Measurements from ENCODE around the gene BCKDHA.
"Not testable (repeated sequence)": the region's sequence is repeated elsewhere in the genome, so short reads cannot be mapped to it uniquely, and the experiment has no call there.

The BCKDHA gene

DNA sequence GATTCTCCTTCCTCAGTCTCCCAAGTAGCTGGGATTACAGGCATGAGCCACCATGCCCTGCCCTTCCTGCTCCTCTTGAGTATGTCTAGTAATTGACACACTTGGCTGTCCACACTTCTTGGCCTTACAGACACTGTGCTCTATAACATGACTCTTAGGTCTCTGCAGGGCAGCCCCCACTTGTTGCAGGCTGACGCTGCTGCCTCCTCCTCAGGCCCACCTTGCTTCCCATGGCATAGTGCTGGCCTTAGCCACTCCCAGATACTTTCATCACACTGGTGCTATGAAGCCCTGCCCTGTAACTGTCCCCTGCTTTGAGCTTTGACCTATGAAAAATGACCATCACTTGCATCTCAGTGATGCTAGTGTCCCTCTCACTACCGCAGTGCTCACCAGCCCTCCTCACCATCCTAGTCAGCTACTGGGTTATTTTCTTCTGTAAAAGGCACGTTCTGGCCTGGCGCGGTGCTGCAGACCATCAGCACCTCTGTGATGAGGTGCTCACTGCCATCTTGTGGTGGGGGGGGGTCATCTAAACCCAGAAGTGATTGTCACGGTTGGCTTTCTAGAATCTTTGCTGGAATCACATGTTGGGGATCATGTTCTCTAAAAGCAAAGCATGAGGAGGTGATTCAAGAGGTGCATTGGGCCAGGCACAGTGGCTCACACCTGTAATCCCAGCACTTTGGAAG is 55.1 kb downstream of the BCKDHA start:
- no peak for DNase-seq

DNA sequence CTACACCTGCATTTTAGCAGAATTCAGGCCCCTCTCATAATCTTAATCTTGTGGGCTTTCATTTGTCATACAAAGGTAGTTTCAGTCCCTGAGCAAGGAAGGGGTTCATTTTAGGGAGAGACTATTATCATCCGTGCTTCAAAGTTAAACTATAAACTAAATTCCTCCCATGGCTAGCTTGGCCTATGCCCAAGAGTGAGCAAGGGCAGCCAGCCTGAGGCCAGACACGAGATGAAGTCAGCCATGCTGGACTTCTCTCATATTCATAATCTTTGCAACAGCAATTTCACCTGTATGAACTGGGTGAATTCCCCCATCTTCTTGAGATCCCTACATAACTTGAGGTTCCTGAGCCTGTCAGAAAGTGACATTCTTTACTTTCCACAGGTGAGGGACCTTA is 58.3 kb downstream of the BCKDHA start:
- no peak for DNase-seq

DNA sequence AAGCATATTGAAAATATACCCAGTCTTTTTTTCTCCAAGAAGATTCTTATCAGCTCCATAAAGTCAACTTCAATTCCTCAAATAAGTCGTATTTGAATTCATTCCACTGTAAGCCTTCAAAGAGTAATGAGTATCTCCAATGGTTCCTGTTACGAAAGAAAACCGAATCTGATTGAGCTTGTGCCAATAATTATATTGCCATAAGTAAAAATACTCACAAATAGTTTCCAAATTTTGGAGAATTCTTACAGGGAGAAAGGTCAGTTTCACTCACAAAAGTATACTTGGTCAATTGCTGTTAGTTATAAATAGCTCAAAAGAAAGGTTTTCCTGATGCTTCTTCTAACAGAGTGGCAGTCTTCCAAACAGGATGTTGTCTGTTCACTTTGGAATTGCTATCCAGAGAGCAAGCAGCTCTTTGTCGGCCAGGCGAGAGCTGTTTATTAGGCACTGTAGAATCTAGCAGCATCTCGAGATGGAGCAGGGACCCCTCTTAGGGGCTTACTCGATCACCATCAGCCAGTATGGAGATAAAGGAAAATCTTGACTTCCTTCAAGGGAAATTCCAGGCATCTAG is 58.8 kb downstream of the BCKDHA start:
- peak; percentile 35 for DNase-seq

DNA sequence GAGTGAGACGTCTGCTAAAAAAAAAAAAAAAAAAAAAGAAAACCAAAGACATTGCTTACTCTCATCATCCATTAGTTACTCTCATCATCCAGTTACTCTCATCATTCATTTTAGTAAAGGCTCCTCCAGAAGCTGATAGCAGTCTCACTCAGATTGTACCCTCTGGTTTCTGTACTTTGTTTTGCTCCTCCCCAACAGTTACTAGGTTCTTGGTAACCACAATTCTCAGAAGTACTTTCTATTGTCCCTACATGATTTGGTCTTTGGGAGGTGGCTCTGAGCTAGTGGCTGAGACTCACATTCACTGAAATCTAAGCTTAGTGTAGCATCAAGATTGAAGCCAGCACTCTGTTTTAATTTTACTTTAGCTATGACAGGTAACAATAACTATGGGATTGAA is 59.6 kb downstream of the BCKDHA start:
- no peak for DNase-seq

DNA sequence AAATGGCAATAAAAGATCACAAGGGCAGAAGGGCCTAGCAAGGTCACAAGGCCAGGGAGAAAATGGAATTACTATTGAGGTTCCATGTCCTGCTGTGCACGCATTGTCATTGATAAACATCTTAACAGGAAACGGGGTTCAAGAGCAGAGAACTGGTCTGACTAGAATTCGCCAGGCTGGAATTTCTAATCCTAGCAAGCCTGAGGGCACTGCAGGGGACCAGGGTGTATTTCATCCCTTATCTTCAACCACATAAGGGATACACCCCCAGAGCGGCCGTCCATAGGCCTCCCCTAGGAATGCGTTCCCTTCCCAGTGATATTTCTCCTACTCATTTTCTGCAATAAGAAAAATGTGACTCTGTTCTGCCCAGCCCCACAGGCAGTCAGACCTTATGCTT is 64.9 kb downstream of the BCKDHA start:
- no peak for DNase-seq

DNA sequence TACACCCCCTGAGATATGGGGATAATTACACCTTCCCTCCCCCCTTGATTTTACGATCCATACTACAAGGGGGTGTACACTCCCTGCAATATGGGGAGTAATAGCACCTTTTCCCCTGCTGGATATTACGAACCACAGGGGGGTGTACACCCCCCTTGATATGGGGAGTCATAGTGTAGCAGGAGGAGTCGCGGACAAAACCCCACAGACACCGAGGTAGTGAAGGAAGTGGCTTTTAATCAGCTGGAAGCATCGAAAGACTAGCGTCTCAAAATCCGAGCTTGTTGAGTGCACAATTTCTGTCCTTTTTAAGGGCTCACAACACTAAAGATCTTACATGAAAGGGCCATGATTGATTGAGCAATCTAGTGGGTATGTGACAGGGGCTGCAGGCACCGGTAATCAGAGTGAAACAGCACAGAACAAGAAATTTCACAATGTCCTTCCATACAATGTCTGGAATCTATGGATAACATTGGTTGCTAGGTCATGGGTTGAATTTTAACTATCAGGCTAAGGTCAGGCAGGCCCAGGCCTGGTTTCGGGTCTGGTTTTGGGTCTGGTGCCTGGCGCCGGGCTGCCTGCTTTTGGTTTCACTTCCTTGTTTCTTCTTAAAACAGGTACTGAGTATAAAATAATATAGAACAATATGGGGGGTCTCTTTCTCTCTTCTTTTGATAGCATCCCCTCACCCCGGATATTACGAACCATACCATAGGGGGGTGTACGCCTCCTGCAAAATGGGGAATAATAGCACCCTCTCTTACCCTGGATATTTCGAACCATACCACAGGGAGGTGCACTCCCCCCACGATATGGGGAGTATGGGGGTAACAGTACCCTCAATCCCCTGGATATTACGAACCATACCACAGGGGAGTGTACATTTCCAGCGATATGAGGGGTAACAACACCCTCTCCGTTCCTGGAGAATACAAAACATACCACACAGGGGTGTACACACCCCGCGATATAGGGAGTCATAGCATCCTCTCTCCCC is 65.9 kb downstream of the BCKDHA start:
- DNase-seq, result not testable (repeated sequence)

All from fibroblast of skin of right quadriceps (primary cell).